SW480 (cell line): ENCODE results near the gene KIF14.
"Not testable (repeated sequence)": the region's sequence is repeated elsewhere in the genome, so short reads cannot be mapped to it uniquely, and the experiment has no call there.

Experiments
- DNase-seq: peaks from one replicate; pipeline ENCODE4 v3.0.0-alpha.2; 2016; ENCODE audit warnings: low spot score

Gene KIF14

DNA sequence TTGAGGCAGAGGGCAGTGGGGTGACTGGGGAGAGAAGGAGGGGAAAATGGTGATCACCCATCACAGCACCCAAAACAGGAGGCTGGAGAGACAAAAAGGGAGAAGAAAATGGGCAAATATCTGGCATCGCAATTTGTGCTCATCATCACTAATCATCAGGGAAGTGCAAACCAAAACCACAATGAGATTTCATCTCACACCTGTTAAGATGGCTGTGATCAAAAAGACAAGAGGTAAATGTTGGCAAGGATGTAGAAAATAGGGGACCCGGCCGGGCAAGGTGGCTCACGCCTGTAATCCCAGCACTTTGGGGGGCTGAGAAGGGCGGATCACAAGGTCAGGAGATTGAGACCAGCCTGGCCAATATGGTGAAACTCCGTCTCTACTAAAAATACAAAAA, 74.0 kb downstream of the KIF14 start:
- DNase-seq: no peak

DNA sequence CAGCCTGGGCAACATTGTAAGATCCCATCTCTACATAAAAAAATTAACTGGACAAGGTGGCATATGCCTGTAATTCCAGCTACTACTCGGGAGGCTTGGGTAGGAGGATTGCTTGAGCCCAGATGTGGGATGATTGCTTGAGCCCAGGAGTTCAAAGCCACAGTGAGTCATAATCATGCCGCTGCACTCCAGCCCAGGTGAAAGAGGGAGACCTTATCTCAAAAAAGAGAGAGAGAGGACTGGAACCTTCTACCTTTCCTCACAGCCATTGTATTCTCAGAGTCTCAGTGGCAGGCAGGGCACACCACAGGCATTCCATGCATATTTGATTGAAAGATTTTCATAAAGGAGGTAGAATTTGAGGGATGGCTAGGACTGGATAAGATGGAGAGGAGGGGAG, 78.4 kb downstream of the KIF14 start:
- DNase-seq: peak; percentile 8

DNA sequence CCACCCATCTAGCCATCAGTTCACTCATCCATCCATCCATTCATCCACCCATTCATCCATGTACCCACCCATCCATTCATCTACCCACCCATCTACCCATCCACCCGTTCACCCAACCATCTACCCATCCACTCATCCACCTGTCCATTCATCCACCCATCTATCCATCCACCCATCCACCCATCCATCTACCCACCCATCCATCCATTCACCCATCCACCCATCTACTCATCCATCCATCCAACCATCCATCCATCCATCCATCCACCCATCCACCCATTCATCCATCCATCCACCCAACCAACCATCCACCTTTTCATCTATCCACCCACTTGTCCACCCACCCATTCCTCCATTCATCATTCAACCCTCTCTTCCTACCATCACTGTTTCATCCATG, 80.3 kb downstream of the KIF14 start:
- DNase-seq: no peak

DNA sequence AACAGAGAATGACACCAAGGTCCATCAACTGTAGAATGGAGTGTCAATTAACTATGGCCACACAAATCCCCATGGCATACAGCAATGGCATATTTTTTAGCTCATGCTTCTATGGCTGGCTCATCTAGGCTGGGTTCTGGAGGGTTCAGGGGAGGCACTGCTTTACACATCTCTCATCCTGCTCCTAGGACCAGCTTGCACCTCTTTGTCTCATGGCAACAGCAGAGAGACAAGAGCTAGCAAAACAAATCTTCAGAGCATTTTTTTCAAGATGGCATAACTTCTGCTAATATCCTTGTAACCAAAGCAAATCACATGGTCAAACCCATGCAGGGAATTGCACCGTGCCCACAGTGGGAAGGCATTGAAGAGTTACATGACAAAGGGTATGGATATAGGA, 82.4 kb downstream of the KIF14 start:
- DNase-seq: no peak

DNA sequence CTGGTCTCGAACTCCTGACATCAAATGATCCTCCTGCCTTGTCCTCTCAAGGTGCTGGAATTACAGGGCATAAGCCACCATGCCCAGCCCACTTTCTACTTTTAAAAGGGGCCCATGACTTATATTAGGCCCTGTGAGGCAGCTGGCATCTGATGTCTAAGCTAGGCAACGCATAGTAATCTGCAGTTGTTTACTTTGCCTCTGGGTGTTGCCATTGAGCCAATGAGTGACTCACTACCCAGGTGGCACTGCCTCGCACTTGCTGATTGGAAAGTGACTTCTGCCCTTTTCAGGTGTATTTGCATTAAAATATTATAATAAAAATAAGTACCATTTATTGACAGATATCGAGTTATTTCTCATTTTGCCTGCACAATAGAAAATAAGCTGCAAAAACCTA, 84.9 kb downstream of the KIF14 start:
- peak; percentile 50 for DNase-seq

DNA sequence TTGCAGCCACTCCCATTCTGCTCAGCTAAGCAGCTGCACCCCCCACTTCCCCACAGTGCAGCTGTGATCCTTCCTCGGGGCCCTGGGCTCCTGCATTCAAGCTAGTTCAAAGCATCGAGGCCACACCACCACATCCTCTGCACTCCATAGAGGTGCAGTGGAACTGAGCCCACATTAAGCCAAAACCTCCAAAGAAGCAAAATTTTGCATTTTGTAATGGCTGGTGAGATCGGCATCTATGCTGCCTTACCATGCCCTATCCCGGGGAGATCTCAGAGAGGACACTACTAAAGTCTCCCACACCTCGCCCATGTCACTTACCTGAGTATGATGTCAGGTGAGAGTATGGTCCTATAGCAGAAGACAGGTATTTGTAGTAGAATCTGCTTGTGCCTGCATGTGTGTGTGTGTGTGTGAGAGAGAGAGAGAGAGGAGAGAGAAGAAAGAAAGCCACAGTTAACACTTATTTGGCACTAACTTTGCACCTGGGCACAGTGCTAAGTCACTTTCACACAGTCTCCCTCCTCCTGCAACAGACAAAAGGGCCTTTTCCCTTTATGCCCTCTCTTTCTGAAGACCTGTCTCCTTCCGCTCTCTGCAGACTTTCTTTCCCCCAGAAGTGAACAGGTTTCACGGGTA, 89.8 kb downstream of the KIF14 start:
- DNase-seq: no peak

DNA sequence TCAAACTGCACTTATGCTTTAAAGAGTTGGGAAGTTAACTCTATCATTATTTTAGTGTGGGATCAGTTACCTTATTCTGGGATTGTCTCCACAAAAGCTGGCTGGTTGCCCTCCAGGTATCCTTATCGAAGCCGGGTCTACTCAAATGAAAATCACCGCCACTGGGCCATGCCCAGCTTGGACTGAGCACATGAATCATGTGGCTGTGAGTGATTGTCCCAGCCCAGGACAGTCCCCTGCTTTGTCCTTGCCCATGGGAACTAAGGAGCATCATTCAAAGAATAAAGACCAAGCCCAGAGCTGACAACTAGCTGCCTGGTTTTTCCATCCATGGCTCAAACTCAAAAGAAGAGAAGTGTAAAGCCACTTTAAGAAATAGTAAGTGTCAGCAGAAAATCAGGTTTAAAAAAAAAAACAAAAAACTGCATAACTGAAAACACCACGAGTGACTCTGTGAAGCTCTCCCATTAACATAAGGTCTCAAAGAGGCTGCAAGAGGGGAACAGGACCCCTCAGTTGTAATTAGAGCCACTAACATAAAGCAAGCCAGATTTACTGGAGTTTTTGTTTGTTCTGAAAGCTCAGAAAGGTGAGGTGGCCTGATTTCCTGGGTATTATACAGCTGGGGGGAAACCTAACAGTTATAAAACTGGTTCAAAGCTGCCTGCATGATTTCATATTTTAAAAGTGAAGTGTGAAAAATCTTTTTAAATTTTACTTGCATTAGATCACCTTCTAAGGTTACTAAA, 91.5 kb downstream of the KIF14 start:
- DNase-seq: no peak

DNA sequence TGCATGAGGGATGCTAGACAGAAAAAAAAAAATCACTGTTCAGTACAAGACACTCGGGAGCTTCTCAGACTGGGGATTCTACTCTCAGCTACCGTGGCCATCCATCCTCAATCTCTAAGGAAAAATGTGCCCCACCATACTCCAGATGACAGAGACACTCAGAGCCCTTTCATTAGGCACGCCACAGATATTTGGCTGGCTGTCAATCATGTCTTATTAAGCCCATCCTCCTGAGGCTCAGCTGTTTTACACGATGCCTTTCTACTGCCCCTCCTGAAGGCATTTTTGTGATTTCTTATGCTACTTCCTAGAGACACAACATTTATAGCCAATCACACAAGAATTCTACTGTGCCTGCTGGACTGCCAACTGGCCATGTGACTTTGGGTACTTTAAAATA, 92.9 kb downstream of the KIF14 start:
- DNase-seq: no peak

DNA sequence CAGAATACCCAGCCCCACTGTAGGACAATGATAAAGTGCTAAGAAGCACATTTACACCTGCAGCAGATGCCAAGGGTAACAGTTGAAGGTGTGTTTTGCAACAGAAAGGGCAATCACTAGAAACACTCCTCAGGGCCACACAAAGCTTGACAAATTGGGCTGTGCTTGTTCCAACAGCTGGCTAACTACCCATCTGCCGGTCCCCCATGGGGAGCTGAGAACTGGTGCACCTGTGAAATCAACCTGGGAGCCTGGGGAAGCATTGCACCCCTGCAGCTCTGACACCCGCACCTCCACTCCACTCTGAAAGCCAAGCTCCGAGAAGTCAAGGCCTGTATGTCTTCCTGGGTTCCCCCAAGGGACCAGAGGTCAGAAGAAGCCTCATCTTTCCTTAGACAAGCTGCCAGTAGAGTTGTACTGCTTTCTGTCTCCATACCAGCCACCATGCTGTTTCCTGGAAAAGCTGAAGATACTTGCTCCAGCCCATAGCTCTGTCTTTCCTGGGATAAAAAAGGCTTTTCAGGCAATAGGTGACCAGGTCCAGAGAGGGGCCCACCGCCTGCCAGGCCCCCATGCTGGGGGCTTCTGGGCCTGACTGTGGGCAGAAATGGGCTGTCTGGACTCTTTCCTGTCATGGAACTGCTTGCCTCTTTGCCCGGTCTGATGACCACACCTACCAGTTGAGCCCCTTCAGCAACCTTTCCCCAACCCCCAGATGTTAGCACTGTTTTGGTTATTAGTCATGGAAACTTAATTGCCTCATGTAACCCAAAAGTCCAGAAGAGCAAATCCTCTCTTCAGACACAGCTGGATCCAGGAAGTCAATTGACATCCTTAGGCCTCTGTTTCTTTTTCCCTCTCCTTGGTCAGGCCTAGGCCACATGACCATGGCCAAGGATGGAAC, 93.6 kb downstream of the KIF14 start:
- no peak for DNase-seq

DNA sequence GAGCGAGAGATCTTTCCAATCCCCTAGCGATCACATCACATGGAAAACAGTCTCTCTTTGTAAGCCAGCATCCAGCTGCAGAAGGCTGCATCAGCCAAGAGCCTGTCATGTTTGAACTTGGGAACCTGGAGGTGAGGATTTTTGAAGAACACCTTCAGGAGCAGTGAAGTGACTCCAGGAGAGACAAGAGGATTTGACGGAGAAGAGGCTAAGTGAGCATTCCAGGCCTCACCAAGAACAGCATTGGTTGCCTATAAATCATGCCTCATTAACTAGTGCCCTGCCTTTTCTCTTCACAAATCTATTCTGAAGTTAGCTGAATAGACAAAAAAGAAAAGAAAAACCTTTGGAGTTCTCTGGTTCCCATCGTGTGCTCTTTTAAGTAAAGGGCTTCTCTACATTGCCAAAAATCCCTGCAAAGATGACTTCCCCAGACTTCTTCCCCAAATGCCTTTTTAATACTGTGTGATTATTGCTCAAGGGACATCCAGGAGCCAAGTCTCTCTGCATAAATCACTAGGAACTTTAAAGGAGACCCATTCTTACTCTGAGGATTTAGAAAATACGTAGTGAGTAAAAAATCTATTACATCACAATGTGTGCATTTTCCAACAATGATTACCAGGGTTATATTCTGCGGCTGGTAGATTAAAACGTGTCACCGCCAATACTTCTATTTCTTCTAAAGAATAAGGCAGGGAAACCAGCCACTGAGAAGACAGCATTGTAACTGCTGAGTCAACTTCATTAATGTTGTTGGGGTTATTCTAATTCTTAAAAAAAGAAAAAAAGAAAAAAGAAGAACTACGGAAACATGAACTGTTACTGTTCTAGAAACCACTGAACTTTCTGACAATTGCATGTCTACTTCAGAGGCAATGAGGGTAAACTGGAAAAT, 95.2 kb downstream of the KIF14 start:
- no peak for DNase-seq

DNA sequence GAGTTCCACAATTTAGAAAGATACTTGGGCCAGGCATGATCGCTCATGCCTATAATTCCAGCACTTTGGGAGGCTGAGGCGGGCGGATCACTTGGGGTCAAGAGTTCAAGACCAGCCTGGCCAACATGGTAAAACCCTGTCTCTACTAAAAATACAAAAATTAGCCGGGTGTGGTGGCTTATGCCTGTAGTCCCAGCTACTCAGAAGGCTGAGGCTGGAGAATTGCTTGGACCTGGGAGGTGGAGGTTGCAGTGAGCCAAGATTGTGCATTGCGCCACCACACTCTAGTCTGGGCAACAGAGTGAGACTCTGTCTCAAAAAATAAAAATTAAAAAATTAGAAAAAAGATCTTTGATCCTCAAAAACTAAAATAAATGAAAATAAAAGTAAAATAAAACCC, 96.0 kb downstream of the KIF14 start:
- not testable (repeated sequence) for DNase-seq

DNA sequence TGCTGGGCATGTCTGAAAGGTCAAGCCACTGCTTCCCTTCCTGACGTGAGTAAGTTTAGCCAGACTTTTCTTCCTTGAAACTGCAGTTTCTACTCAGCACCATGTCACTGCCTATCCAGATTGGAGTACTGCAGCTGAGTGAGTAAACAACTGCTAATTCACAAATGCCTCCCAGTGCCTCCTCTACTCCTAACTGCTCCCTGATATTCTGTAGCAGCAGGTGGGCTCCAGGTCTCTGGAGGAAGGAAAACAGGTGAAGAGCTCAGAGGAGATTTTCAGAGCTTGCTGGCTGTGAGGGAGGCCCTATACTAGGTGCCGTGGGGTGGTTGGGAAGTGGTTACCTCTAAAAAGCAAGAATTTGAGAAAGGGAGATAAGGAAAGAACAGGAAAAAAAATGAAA, 96.5 kb downstream of the KIF14 start:
- no peak for DNase-seq

DNA sequence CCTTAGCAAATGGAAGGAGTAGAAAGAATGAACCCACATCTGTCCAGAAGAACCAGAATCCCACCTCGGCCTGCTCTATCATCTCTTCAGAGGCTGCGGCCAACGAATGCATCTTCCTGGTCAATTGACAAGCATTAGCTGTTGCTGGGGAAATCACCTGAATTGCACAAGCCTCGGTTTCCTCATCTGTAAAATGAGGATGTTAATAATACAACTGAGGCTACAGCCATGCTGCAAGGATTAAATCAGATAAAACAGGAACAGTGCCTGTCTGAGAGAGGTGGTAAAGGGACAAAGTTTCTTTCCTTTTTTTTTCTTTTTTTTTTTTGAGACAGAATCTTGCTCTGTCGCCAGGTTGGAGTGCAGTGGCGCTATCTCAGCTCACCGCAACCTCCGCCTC, 99.8 kb downstream of the KIF14 start:
- DNase-seq: no peak

DNA sequence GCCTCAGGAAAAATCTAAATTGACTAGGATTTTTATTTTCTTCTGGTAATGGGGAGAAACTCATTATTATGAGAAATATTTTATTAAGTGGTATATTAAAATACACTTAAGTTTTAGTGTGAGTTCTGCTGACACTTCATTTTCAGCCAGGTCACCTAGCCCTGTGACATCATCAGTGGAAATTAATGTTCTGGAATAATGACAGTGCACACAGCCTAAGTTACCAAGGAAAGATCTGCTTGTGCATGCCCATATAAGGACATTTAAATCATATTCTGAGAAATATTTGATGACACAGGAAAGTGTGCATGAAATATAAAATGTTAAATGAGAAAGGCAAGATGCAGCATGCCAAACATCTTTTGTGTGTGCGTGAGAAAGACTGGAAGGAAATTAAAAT, 102.0 kb downstream of the KIF14 start:
- DNase-seq: no peak

DNA sequence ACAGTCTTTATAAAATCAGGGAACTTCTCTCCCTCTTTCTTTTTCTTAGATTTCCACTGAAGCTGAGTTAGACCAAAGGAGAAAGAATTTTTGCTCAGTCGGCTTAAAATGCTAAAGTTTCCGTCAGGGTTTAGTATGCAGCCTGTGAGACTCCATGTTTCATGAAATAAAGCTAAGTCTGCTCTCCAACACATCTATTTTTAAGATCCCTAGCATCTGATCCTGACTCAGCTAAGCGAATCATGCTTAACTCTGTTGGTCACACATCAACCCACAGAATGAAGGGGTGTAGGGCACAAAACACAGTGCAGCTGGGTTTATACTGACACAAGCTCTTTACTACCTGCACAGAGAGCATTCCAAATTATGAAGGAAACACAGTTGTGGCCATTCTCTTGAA, 108.4 kb downstream of the KIF14 start:
- no peak for DNase-seq

DNA sequence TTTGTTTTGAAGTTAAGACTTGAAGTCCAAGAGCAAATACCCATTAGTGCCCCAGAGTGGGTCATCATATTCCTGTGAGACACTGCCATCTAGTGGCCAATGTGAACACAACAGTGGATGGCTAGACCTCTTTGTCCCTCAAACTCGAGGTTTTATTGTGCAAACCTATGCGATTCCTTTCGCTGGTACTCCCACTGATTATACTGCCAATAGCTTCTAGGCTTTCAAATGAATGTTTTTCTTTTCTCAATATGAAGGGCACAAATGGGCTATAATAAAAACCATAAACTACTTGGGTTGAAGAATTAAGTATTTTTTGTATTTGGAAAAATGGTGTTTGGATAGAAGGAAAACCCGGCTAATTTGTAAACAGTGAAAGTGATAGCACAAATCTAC, 110.3 kb downstream of the KIF14 start:
- peak; percentile 65 for DNase-seq

DNA sequence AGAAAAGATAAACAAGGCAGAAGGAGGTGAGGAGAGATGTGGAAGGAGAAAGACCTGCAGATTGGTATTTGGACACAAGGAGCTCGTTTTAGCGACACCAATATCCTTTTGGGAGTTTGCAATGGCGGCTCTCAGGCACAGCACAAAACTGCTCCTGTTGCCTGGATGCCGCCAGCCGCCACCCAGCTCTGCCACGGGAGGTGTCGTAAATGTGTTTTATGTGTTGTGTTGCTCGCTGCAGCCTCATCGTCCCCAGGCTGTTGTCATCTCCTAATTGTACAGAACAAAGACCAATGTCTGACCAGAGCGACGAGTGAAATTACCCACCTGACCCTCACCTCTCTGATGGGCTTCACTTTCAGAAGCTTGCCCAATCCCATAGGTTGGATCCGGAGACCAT, 114.1 kb downstream of the KIF14 start:
- DNase-seq: no peak

DNA sequence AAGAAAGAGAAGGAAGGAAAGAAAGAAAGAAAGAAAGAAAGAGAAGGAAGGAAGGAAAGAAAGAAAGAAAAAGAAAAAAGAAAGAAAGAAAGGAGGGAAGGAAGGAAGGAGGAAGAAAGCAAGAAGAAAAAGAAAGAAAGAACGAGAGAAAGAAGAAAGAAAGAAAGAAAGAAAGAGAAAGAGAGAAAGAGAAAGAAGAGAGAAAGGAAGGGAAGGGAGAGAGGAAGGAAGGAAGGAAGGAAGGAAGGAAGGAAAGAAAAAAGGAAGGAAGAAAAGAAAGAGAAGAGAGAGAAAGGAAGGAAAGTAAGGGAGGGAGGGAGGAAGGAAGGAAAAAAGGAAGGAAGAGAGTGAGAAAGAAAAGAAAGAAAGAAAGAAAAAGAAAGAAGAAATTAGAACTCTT, 115.3 kb downstream of the KIF14 start:
- no peak for DNase-seq
